ENCODE results near the gene CD68. TPM values are rescaled to one million over a fixed set of nuclear protein-coding genes. Genes with fewer than 3 reads are reported as not detected.

CD68 gene
- total RNA-seq, 1 donor from 2014 or later = 286 TPM

- DNase-seq (ENCODE audit: low spot score) = no peak
These were observed 19.9 kb upstream of the CD68 start for GRCh38 chr17:7559320-7560171.

GRCh38 chr17:7560172-7561027 lies 19.0 kb upstream of the CD68 start:
- DNase-seq (ENCODE audit: low spot score) = no peak

GRCh38 chr17:7561028-7561575 lies 18.3 kb upstream of the CD68 start:
- peak; percentile 97 for DNase-seq (ENCODE audit: low spot score)

GRCh38 chr17:7561589-7562207 lies 17.7 kb upstream of the CD68 start, which contains the start of gene SENP3:
Gene SENP3, plus strand, starts transcription at chr17:7561919. Its CDS starts 1,158 bp downstream, at chr17:7563077.
- peak; percentile 98 for DNase-seq (ENCODE audit: low spot score)

GRCh38 chr17:7562208-7562605 lies 17.2 kb upstream of the CD68 start:
- DNase-seq (ENCODE audit: low spot score) = no peak

- no peak for DNase-seq (ENCODE audit: low spot score)
These were observed 16.1 kb upstream of the CD68 start for GRCh38 chr17:7563115-7563869.

GRCh38 chr17:7569571-7569970 lies 9.9 kb upstream of the CD68 start:
- no peak for DNase-seq (ENCODE audit: low spot score)

GRCh38 chr17:7570351-7570750 lies 9.1 kb upstream of the CD68 start:
- DNase-seq (ENCODE audit: low spot score) = no peak

GRCh38 chr17:7572338-7572587 lies 7.2 kb upstream of the CD68 start:
- DNase-seq (ENCODE audit: low spot score) = no peak

GRCh38 chr17:7572588-7573323 lies 6.7 kb upstream of the CD68 start:
- DNase-seq (ENCODE audit: low spot score) = peak; percentile 100

- peak; percentile 95 for DNase-seq (ENCODE audit: low spot score)
These were observed 5.9 kb upstream of the CD68 start for GRCh38 chr17:7573324-7574080.

- no peak for DNase-seq (ENCODE audit: low spot score)
These were observed 5.1 kb upstream of the CD68 start for GRCh38 chr17:7574176-7574953.

- no peak for DNase-seq (ENCODE audit: low spot score)
These were observed 4.0 kb upstream of the CD68 start for GRCh38 chr17:7575481-7575883.

- DNase-seq (ENCODE audit: low spot score) = no peak
These were observed 3.5 kb upstream of the CD68 start for GRCh38 chr17:7575959-7576358.

GRCh38 chr17:7576432-7576937 lies 3.0 kb upstream of the CD68 start:
- no peak for DNase-seq (ENCODE audit: low spot score)

GRCh38 chr17:7577327-7578199 lies 1.9 kb upstream of the CD68 start:
- DNase-seq (ENCODE audit: low spot score) = no peak

- no peak for DNase-seq (ENCODE audit: low spot score)
These were observed 581 bp downstream of the CD68 start for GRCh38 chr17:7579834-7580603.
